Mesothelial cell of epicardium (in vitro differentiated cells): ENCODE data around the gene FCHO1. TPM values are rescaled to one million over a fixed set of nuclear protein-coding genes. Genes with fewer than 3 reads are reported as not detected.

Source experiments
- DNase-seq, 2 experiments: peaks; one replicate each; pipeline ENCODE4 v3.0.0; 2021; ENCODE audit warnings: low spot score in 2 of 2; ENCODE audit not compliant: unreplicated experiment in 2 of 2
- H3K27ac Mint-ChIP-seq: 2 replicates; pipeline ENCODE4 v1.8.0; 2021; ENCODE audit warnings: mixed read lengths
- H3K27me3 Mint-ChIP-seq: 2 replicates; pipeline ENCODE4 v1.8.0; 2021; ENCODE audit warnings: low read depth, mixed read lengths
- H3K36me3 Mint-ChIP-seq: 2 replicates; pipeline ENCODE4 v1.8.0; 2021; ENCODE audit warnings: mixed read lengths
- H3K4me1 Mint-ChIP-seq: 2 replicates; pipeline ENCODE4 v1.8.0; 2021; ENCODE audit warnings: mixed read lengths
- H3K4me3 Mint-ChIP-seq: 2 replicates; pipeline ENCODE4 v1.8.0; 2021; ENCODE audit warnings: mild to moderate bottlenecking, moderate library complexity, mixed read lengths
- H3K9me3 Mint-ChIP-seq: 2 replicates; pipeline ENCODE4 v1.8.0; 2021; ENCODE audit warnings: mixed read lengths
- CTCF ChIP-seq: fragments of 200-600 bp; sonication (generic); IDR thresholded peaks from one replicate; pipeline ENCODE4 v1.5.0; 2021; ENCODE audit warnings: antibody characterized with exemption; ENCODE audit not compliant: unreplicated experiment
- total RNA-seq: library from RNA; stranded (reverse); gene quantifications from 3 replicates; pipeline ENCODE4 v1.2.1, GENCODE V29; 2021

Gene FCHO1
- total RNA-seq, 1 donor from 2014 or later, result 4.6 TPM

GRCh38 chr19:17784201-17785008 lies 33.1 kb downstream of the FCHO1 start:
- H3K9me3 Mint-ChIP-seq, result no peaks in the 10 kb centered on the region
- no peaks in the 10 kb centered on the region for H3K36me3 Mint-ChIP-seq
- H3K4me3 Mint-ChIP-seq, result no peak overlapping the region
- peaks cover 1% of the 10 kb centered on the region for H3K27me3 Mint-ChIP-seq
- peak; percentile 46 to 74 for DNase-seq
- TF ChIP-seq CTCF, result peak; percentile 86
- no peak overlapping the region for H3K27ac Mint-ChIP-seq
- peaks cover 2% of the 10 kb centered on the region for H3K4me1 Mint-ChIP-seq

GRCh38 chr19:17787274-17787913 lies 36.1 kb downstream of the FCHO1 start:
- DNase-seq, result no peak
- TF ChIP-seq CTCF, result no peak
- Mint-ChIP-seq H3K36me3 (no peaks in the 10 kb centered on the region), H3K4me1 (peaks cover 7% of the 10 kb centered on the region), H3K27ac (no peak overlapping the region), H3K9me3 (no peaks in the 10 kb centered on the region), H3K4me3 (no peak overlapping the region), H3K27me3 (peaks cover 9% of the 10 kb centered on the region)

DNA sequence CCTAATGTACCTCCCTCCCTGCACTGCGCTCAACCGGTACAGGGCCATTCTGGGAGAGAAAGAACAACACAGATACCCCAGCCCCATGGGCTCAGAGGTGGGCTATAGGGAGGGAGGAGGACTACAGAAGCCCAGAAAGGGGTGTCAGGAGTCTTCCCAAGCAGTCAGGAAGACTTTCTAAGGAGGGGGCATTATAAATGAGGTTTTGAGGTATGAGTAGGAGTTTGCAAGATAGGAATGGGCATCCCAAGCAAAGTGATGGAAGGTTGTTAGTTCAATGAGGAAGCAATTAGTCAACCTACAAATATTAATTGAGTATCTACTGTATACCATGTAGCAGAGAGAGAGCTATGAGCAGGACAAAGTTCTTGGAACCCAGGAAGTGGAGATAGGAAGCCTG lies 37.4 kb downstream of the FCHO1 start:
- no peak for DNase-seq
- Mint-ChIP-seq H3K36me3 (no peaks in the 10 kb centered on the region), H3K27me3 (peaks cover 17% of the 10 kb centered on the region), H3K4me1 (peaks cover 7% of the 10 kb centered on the region), H3K4me3 (no peak overlapping the region), H3K27ac (no peak overlapping the region), H3K9me3 (no peaks in the 10 kb centered on the region)
- TF ChIP-seq CTCF, result no peak

- Mint-ChIP-seq H3K27me3 (peaks cover 32% of the 10 kb centered on the region), H3K9me3 (no peaks in the 10 kb centered on the region), H3K27ac (no peak overlapping the region), H3K4me1 (peaks cover 6% of the 10 kb centered on the region), H3K36me3 (no peaks in the 10 kb centered on the region), H3K4me3 (no peak overlapping the region)
- TF ChIP-seq CTCF, result no peak
- DNase-seq, result no peak
These were observed 38.9 kb downstream of the FCHO1 start for GRCh38 chr19:17790059-17790780.

- no peaks in the 10 kb centered on the region for H3K9me3 Mint-ChIP-seq
- peaks cover 6% of the 10 kb centered on the region for H3K4me1 Mint-ChIP-seq
- no peak overlapping the region for H3K4me3 Mint-ChIP-seq
- DNase-seq, result no peak
- no peak overlapping the region for H3K27ac Mint-ChIP-seq
- H3K36me3 Mint-ChIP-seq, result no peaks in the 10 kb centered on the region
- TF ChIP-seq CTCF, result no peak
- peaks cover 70% of the 10 kb centered on the region for H3K27me3 Mint-ChIP-seq
These were observed 43.1 kb downstream of the FCHO1 start for GRCh38 chr19:17794412-17794730.
